Lower lobe of right lung (tissue), 2 donors: Measurements from ENCODE around the gene RPLP2. TPM values are rescaled to one million over a fixed set of nuclear protein-coding genes. Genes with fewer than 3 reads are reported as not detected.

Experiments
- ATAC-seq, 2 donors: fragments of 200-7000 bp; cut with Tn5 transposase; one replicate each; pipeline ENCODE4 v1.9.1; 2020 to 2022; ENCODE audit warnings: mild to moderate bottlenecking in 2 of 2, moderate library complexity in 2 of 2
- DNase-seq: peaks from one replicate; pipeline ENCODE4 v3.0.0-alpha.2; 2020
- H3K27ac ChIP-seq: fragments of 200-600 bp; one replicate; pipeline ENCODE4 v1.8.0; 2022
- H3K27me3 ChIP-seq: fragments of 200-600 bp; one replicate; pipeline ENCODE4 v1.8.0; 2022; ENCODE audit warnings: low read depth
- H3K36me3 ChIP-seq: fragments of 200-600 bp; one replicate; pipeline ENCODE4 v1.8.0; 2022; ENCODE audit warnings: mild to moderate bottlenecking
- H3K4me1 ChIP-seq: fragments of 200-600 bp; one replicate; pipeline ENCODE4 v1.8.0; 2022
- H3K4me3 ChIP-seq: fragments of 200-600 bp; one replicate; pipeline ENCODE4 v1.8.0; 2022; ENCODE audit warnings: mild to moderate bottlenecking
- H3K9me3 ChIP-seq: fragments of 200-600 bp; one replicate; pipeline ENCODE4 v1.8.0; 2022
- CTCF ChIP-seq: fragments of 200-600 bp; IDR thresholded peaks from one replicate; pipeline ENCODE4 v1.8.0; 2022; ENCODE audit warnings: antibody characterized with exemption, mild to moderate bottlenecking
- intact Hi-C: fragments of 100-400 bp; cut with DNase I; formaldehyde crosslinking; loops from one replicate; pipeline ENCODE4 v1.11.0; 2022
- total RNA-seq: library from RNA; stranded (reverse); fragmentation: NEBNext Ultra II Directional; extraction: Animal tissue kit (Norgen Biotek cat#: 25700); gene quantifications from one replicate; pipeline ENCODE4 v1.2.1, GENCODE V29; 2021
- donor health status: DM: no; HTN: yes; CAD: no; lungs with severe emphysema.

The RPLP2 gene
- total RNA-seq, 1 donor from 2014 or later = 1,518 TPM

- Histone ChIP-seq H3K4me1 (peaks cover 28% of the 10 kb centered on the region), H3K27me3 (no peaks in the 10 kb centered on the region), H3K27ac (no peak overlapping the region), H3K4me3 (no peak overlapping the region), H3K9me3 (no peaks in the 10 kb centered on the region), H3K36me3 (peaks cover 33% of the 10 kb centered on the region)
- TF ChIP-seq CTCF = no peak
- ATAC-seq (no peak), DNase-seq (no peak)
- intact Hi-C loops = no loop called here
Measured at GRCh38 chr11:813072-813455, 3.3 kb downstream of the RPLP2 start.

- Histone ChIP-seq H3K9me3 (no peaks in the 10 kb centered on the region), H3K4me1 (peaks cover 26% of the 10 kb centered on the region), H3K27me3 (no peaks in the 10 kb centered on the region), H3K36me3 (peaks cover 33% of the 10 kb centered on the region), H3K27ac (no peak overlapping the region), H3K4me3 (no peak overlapping the region)
- intact Hi-C loops = no loop called here
- ATAC-seq (no peak), DNase-seq (no peak)
- TF ChIP-seq CTCF = no peak
Measured at GRCh38 chr11:813456-814096, 3.8 kb downstream of the RPLP2 start.

- Histone ChIP-seq H3K4me1 (peaks cover 26% of the 10 kb centered on the region), H3K4me3 (no peak overlapping the region), H3K9me3 (no peaks in the 10 kb centered on the region), H3K27me3 (no peaks in the 10 kb centered on the region), H3K27ac (no peak overlapping the region), H3K36me3 (peaks cover 33% of the 10 kb centered on the region)
- no peak for TF ChIP-seq CTCF
- DNase-seq (no peak), ATAC-seq (no peak)
- intact Hi-C loops = no loop called here
Measured at GRCh38 chr11:815675-816432, 6.1 kb downstream of the RPLP2 start.

- H3K27ac ChIP-seq = no peak overlapping the region
- H3K27me3 ChIP-seq = no peaks in the 10 kb centered on the region
- ATAC-seq (no peak), DNase-seq (no peak)
- no peak overlapping the region for H3K4me3 ChIP-seq
- no peak for TF ChIP-seq CTCF
- peaks cover 28% of the 10 kb centered on the region for H3K36me3 ChIP-seq
- peaks cover 26% of the 10 kb centered on the region for H3K4me1 ChIP-seq
- no peaks in the 10 kb centered on the region for H3K9me3 ChIP-seq
- intact Hi-C loops = no loop called here
Measured at GRCh38 chr11:816433-816779, 6.6 kb downstream of the RPLP2 start.

- ATAC-seq (peak; percentile 36 to 53), DNase-seq (no peak)
- no peak for TF ChIP-seq CTCF
- peaks cover 32% of the 10 kb centered on the region for H3K4me1 ChIP-seq
- H3K36me3 ChIP-seq = peaks cover 27% of the 10 kb centered on the region
- H3K4me3 ChIP-seq = peak within 1 kb of the TSS; percentile 68
- H3K27ac ChIP-seq = peak within 1 kb of the TSS; percentile 95
- intact Hi-C loops = no loop called here
- no peaks in the 10 kb centered on the region for H3K27me3 ChIP-seq
- no peaks in the 10 kb centered on the region for H3K9me3 ChIP-seq
Measured at GRCh38 chr11:818396-819128, 8.8 kb downstream of the RPLP2 start, which contains the start of gene PNPLA2. Gene PNPLA2 (plus strand): TSS chr11:818914. CDS start chr11:819719, 805 bp downstream.
